Amygdala (tissue), 56 donors: ENCODE measurements around the gene RUFY2.

Source experiments
- DNase-seq, 56 donors: peaks; one replicate each; lab custom pipeline; 2025; lab: John Stamatoyannopoulos, UW

The RUFY2 gene, protein sequence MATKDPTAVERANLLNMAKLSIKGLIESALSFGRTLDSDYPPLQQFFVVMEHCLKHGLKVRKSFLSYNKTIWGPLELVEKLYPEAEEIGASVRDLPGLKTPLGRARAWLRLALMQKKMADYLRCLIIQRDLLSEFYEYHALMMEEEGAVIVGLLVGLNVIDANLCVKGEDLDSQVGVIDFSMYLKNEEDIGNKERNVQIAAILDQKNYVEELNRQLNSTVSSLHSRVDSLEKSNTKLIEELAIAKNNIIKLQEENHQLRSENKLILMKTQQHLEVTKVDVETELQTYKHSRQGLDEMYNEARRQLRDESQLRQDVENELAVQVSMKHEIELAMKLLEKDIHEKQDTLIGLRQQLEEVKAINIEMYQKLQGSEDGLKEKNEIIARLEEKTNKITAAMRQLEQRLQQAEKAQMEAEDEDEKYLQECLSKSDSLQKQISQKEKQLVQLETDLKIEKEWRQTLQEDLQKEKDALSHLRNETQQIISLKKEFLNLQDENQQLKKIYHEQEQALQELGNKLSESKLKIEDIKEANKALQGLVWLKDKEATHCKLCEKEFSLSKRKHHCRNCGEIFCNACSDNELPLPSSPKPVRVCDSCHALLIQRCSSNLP

GRCh38 chr10:68406815-68407548 is at the start of gene RUFY2:
Gene RUFY2, minus strand, starts transcription at chr10:68407277. Its CDS starts 88 bp downstream, at chr10:68407189.
- peak in 55 of 56 donors; percentile 13 to 92 (median 76) for DNase-seq

DNA sequence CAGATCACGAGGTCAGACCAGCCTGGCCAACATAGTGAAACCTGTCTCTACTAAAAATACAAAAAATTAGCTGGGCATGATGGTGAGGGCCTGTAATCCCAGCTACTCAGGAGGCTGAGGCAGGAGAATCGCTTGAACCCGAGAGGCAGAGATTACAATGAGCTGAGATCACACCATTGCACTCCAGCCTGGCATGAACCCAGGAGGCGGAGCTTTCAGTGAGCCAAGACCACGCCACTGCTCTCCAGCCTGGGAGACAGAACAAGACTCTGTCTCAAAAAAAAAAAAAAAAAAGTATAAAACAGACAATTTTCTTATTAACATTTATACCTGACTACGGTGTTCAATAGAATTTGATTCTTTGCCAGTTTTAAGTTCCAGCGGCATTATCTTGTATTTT is 42.6 kb upstream of the RUFY2 start:
- peak in 10 of 56 donors; percentile 1 to 52 (median 4) for DNase-seq

GRCh38 chr10:68446179-68446578 is 39.1 kb upstream of the RUFY2 start:
- DNase-seq, result no peak

DNA sequence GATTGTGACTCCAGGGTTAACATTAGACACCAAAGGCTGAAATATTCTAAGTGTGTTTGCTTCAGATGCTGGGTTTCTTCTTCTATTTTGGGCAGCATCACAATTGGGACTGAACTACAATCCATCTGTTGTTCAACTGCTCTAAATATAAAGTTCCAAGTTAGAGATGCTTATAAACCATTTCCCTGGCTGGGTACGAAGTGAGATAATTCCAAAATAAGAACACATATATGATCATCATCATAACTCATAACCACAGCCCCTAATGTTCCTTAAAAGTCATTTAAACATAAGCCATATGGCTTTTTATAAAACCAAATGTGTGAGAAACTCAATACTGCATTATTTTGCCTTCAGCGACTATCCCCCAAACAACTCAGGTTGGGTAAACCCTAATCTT is 35.9 kb upstream of the RUFY2 start:
- no peak for DNase-seq

GRCh38 chr10:68440898-68441297 is 33.8 kb upstream of the RUFY2 start:
- DNase-seq, result no peak

- no peak for DNase-seq
These were observed 28.7 kb upstream of the RUFY2 start for GRCh38 chr10:68435803-68436202.

DNA sequence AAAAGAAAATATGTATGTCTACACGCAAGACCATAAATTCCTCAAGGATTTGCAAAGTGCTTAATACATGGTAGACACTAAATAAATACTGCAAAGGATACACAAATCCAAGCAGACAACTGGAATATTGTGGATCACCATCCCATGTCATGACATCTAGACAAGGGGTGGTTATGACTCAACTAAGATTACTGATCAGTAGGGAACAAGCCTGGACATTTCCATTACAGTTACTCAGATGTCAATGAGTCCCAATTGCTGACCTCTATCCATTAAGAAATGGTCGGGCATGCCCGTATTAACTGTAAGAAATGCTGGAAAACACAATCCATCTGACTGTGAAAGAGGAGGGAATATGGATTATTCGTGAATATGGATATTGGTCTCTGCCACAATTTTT is 27.6 kb upstream of the RUFY2 start:
- no peak for DNase-seq

- DNase-seq, result no peak
These were observed 21.5 kb upstream of the RUFY2 start for GRCh38 chr10:68428396-68429104.

- no peak for DNase-seq
These were observed 17.5 kb upstream of the RUFY2 start for GRCh38 chr10:68424454-68425014.

- no peak for DNase-seq
These were observed 16.4 kb upstream of the RUFY2 start for GRCh38 chr10:68423522-68423921.

DNA sequence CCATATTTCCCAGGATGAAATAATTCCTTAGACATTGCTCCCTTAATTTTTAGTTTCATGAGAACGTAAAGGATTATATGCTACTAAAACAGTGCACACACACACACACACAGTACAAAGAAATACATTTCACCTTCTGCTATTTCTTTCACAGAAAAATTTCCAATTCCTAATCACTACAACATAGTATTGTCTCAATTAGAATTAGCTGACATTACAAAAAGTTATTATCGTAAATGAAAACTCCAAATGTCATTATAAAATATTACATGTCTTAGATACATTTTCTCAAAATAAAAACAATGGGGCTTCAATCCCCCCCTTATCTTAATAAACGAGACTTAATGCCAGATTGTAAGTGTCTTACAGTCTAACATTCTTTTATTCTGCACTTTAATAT is 12.3 kb upstream of the RUFY2 start:
- DNase-seq, result no peak

- no peak for DNase-seq
These were observed 1.9 kb upstream of the RUFY2 start for GRCh38 chr10:68408898-68409518.

GRCh38 chr10:68406111-68406814 is 814 bp downstream of the RUFY2 start:
- DNase-seq, result peak in 42 of 56 donors; percentile 5 to 80 (median 50)

- no peak for DNase-seq
These were observed 3.4 kb downstream of the RUFY2 start for GRCh38 chr10:68403701-68404100.

DNA sequence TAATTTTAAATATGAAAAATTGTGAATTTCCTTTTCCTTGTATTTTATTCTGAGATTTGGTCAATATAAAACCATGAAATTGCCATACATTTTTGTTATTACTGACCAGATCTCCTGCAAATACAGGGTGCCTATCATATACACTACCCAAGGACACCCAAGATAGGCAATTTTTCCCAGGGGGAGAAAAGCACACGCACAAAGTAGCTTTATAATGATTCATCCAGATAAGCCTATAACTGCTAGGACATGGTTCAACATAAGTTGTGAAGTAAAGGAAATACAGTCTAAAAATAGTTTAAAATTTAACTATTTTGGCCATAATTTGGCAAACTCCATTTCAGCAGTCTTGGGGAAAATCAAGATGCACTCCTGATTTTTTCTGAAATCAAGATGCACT is 4.8 kb downstream of the RUFY2 start:
- no peak for DNase-seq

GRCh38 chr10:68397005-68397404 is 10.1 kb downstream of the RUFY2 start:
- no peak for DNase-seq

- DNase-seq, result no peak
These were observed 21.3 kb downstream of the RUFY2 start for GRCh38 chr10:68385740-68386139.

- DNase-seq, result no peak
These were observed 35.5 kb downstream of the RUFY2 start for GRCh38 chr10:68371604-68372003.

GRCh38 chr10:68367121-68367520 is 40.0 kb downstream of the RUFY2 start:
- DNase-seq, result no peak
